DOHH2 (cell line): ENCODE data around the gene HEG1.

Experiments used
- CTCF ChIP-seq: fragments of 200-600 bp; sonication (generic); IDR thresholded peaks from one replicate; pipeline ENCODE4 v1.5.1; 2014; ENCODE audit warnings: antibody characterized with exemption, mild to moderate bottlenecking, low read depth, low read length; ENCODE audit not compliant: poor library complexity, severe bottlenecking
- EZH2phosphoT487 ChIP-seq: fragments of 200-600 bp; sonication (generic); IDR thresholded peaks from 2 replicates; pipeline ENCODE4 v1.6.1; 2017; ENCODE audit warnings: borderline replicate concordance, mild to moderate bottlenecking, antibody characterized with exemption, low read length, moderate library complexity, mixed read lengths

DNA sequence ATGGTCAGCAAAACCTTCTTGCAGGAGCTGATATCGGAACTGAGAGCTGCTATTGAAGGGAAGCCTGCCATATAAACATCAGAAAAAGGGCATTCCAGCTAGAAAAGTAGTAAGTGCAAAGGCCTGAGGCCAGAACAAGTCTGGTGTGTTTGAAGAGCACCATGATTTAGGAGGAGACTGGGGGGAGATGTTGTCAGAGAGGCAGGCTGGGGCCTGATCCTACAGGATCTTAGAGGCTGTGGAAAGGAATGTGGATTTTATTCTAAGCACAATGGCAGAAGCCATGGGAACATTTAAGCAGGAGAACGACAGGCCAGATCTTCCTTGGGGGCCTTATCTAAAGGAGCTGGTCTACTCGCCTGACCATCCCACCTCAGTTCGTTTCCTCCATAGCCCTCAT is 116.1 kb downstream of the HEG1 start:
- no peak for TF ChIP-seq CTCF
- TF ChIP-seq EZH2phosphoT487 = no peak
